Adrenal gland (tissue), 5 donors: ENCODE results near the gene NIPAL4.

Source experiments
- POLR2A ChIP-seq, 2 donors: fragments of 450-650 bp; IDR thresholded peaks; one replicate each; pipeline ENCODE4 v1.6.1; 2017; ENCODE audit warnings: antibody characterized with exemption in 2 of 2, mild to moderate bottlenecking in 2 of 2, moderate library complexity in 1 of 2
- TF ChIP-seq, protein P1 (sequence below), 6 experiments: fragments of 450-650 bp in 4 of 6; fragments of 200-600 bp in 2 of 6; sonication (generic) in 1 of 6; IDR thresholded peaks; 1 replicate in 5 of 6; 2 replicates in 1 of 6; pipeline versions ENCODE4 v1.5.1 to v1.8.0; 2016 to 2021; ENCODE audit warnings: antibody characterized with exemption in 6 of 6, mild to moderate bottlenecking in 2 of 6, moderate library complexity in 1 of 6
- donor health status: DM: no; HTN: no; CAD: no.

DNA sequence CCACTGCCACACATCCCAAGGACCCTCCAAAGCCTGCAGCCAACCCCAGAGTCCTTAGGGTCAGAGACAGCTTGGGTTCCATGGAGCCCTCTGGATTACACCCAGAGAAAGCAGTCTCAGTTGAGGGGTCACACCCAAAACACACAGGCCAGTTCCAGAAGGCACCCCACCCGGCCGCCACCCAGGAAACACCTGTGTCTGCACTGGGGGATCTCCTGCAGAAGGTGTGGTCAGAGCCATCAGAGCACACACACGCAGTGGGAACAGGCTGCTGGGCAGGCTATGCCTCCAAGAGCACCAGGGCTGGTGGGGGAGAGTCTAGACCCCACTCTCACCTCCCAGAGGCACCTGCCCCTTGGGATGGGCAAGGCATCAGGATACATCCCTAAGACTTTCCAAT is 27.3 kb downstream of the NIPAL4 start:
- TF ChIP-seq, protein P1, sequence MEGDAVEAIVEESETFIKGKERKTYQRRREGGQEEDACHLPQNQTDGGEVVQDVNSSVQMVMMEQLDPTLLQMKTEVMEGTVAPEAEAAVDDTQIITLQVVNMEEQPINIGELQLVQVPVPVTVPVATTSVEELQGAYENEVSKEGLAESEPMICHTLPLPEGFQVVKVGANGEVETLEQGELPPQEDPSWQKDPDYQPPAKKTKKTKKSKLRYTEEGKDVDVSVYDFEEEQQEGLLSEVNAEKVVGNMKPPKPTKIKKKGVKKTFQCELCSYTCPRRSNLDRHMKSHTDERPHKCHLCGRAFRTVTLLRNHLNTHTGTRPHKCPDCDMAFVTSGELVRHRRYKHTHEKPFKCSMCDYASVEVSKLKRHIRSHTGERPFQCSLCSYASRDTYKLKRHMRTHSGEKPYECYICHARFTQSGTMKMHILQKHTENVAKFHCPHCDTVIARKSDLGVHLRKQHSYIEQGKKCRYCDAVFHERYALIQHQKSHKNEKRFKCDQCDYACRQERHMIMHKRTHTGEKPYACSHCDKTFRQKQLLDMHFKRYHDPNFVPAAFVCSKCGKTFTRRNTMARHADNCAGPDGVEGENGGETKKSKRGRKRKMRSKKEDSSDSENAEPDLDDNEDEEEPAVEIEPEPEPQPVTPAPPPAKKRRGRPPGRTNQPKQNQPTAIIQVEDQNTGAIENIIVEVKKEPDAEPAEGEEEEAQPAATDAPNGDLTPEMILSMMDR (IDR thresholded peaks at IDR 0.05) = no peak
- no peak for TF ChIP-seq POLR2A (IDR thresholded peaks at IDR 0.05)
